HG02884 (cell line): Measurements from ENCODE around the gene RPL41.
"Not testable (repeated sequence)": the region's sequence is repeated elsewhere in the genome, so short reads cannot be mapped to it uniquely, and the experiment has no call there.

Experiments
- ATAC-seq: cut with Tn5 transposase; IDR thresholded peaks from one replicate; pipeline ENCODE4 v1.9.1; 2021; ENCODE audit warnings: mild to moderate bottlenecking, moderate library complexity; ENCODE audit not compliant: unreplicated experiment

RPL41 gene

DNA sequence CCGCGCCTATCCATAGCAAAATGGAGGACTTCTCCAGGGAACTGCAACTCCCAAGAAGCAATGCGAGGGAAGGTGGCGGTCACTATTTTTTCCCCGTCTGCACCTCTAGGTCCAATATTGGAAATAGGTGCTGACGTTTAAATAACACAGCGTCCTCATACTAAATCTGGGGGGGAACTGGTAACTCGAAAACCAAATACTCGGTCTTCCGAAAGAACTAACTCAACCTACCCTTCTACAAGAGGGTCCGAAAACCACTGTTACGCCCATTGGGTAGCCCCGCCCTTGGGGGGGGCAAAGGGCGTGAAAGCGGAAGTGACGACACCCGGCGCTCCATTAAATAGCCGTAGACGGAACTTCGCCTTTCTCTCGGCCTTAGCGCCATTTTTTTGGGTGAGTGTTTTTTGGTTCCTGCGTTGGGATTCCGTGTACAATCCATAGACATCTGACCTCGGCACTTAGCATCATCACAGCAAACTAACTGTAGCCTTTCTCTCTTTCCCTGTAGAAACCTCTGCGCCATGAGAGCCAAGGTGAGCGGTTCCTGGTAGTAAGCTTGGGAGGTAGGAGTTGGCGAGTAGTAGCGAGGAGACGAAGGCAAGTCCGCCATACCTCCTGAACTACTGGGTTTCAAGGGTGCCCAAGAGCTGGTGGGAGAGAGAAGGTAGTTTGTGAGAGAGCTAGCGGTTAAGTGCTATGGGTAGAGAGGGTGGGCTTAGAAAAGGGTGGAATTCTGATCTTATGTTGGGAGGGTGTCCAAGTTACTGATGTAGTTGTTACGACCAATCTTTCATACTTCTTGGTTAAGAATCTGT is at the start of gene RPL41:
Gene RPL41 (plus strand): TSS at position 367 of the 815 bp plus-strand sequence.
- ATAC-seq = peak; percentile 33

DNA sequence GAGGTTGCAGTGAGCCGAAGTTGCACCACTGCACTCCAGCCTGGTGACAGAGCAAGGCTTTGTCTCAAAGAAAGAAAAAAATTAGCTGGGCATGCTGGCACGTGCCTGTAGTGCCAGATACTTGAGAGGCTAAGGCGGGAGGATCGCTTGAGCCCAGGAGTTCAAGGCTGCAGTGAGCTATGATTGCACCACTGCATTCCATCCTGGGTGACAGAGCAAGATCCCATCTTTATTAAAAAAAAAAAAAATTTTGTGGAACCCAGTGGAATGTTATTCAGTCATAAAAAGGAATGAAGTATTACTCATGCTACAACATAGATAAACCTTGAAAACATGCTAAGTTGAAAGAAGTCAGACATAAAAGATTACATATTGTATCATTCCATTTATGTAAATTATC is 44.8 kb upstream of the RPL41 start:
- no peak for ATAC-seq

DNA sequence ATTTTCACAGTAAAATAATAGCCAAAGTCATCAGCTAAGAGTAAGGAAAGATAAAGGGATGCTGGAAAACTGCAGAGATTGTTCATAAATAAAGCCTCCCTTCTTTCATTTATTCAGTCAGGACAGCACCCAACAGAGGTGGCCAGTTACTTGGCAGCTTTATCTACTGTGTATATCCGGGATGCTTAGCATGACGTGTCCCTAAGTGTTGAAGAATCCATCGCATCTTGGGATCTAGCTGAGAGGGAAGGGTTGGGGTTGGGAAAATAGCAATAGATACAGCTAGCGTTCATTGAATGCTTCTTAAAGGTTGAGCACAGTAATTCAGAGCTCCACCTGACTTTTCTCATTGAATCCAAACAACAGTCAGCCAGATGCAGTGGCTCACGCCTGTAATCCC is 42.0 kb upstream of the RPL41 start:
- ATAC-seq = no peak

DNA sequence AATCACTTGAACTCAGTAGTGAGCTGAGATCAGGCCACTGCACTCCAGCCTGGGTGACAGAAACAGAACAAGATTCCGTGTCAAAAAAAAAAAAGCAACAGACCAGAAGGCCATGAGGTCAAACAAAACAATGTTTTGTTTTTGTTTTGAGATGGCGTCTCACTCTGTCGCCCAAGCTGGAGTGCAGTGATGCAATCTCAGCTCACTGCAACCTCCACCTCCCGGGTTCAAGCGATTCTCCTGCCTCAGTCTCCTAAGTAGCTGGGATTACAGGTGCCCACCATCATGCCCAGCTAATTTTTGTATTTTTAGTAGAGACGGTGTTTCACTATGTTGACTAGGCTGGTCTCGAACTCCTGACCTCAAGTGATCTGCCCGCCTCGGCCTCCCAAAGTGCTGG is 38.5 kb upstream of the RPL41 start:
- not testable (repeated sequence) for ATAC-seq

DNA sequence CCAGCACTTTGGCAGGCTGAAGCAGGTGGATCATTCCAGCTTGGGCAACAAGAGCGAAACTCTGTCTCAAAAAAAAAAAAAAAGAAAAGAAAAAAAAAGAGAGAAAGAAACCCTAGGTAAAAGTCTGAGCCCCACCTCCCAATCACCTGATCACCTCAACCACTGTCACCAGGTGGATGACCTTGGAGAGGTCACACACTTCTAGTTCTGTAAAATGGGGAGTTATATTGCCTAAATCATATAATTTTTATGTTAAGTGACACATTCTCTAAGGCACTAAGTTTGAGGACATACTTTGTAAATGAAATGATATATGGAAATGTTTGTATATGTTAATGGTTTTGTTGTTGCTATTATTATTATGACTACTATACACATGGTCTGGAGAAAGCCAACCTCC is 38.0 kb upstream of the RPL41 start:
- ATAC-seq = no peak

DNA sequence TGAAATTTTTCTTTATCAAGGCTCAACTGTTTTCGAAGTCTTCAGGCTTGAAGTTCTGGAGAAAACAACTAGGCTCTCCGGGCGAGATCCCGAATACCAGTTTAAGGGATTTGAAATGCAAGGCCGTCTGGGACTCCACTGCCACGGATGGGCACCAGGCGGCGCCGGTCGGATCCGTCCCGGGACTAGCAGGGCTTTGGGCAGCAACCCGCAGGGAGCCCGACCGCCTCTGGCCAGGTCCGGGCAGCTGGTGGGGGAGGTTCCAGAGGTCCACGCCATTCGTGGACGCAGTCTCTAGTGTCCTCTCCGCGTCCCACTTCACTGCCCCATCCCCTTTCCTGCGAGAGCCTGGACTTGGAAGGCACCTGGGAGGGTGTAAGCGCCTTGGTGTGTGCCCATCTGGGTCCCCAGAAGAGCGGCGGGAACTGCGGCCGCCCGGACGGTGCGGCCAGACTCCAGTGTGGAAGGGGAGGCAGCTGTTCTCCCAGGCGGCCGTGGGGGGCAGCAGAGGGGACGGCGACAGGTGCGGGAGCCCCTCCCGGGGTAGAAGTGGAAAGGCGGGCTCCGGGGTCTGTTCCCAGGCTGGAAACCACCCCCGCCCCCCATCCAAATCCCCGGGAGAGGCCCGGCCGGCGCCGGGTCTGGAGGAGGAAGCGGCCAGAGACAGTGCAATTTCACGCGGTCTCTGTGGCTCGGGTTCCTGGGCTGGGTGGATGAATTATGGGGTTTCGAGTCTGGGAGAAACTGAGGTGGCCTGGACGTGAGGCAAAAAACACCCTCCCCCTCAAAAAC is 37.3 kb upstream of the RPL41 start:
- peak; percentile 55 for ATAC-seq

DNA sequence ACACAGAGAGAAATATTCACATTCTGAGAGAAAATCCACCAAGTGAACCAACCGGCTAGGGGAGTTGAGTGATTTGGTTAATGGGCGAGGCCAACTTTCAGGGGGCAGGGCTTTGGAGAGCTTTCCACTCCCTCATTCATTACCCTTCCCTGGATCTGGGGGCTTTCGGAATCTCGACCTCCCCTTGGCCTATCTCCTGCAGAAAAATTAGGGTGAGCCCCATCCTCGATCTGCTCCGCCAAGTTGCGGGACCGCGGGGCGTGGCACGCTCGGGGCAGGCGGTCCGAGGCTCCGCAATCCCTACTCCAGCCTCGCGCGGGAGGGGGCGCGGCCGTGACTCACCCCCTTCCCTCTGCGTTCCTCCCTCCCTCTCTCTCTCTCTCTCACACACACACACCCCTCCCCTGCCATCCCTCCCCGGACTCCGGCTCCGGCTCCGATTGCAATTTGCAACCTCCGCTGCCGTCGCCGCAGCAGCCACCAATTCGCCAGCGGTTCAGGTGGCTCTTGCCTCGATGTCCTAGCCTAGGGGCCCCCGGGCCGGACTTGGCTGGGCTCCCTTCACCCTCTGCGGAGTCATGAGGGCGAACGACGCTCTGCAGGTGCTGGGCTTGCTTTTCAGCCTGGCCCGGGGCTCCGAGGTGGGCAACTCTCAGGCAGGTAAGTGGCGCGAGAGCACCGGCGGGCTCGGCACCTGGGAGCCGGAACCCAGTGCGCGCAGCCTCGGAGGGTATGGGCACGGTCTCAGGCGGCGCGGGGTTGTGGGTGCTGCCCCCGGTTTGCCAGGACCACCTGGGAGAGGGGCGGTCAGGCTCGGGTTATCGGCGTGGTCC is 36.5 kb upstream of the RPL41 start, which contains the start of gene ERBB3:
Gene ERBB3 (plus strand): TSS at position 443 of the 833 bp plus-strand sequence. CDS start 136 bp downstream, at position 579.
- no peak for ATAC-seq

DNA sequence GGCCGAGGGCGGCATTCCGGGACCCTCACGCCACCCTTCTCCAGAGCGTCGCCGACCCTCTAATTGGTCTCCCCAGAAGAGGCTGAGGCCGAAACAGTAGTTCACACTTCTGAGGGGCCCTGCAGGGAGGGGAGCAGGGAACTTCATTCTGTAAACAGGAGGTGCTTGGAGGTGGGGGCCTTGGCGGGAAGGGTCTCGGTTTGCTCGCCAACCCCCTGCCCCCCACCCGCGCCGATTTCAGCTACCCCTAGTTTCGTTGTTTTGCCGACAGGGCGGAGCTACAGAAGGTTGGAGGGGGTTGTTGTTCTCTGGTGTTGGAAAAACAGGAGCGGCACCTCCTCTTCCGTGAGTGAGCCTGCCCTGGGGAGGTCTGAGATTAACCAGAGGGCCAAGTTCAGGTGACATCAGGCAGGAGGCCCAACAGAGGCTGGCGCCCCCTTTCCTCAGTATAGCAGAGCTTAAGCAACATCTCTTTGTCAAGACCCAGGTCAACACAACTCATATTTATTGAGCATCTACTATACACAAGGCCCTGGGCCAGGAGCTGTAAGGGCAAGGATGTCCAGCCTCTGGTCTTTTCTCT is 35.8 kb upstream of the RPL41 start:
- no peak for ATAC-seq

DNA sequence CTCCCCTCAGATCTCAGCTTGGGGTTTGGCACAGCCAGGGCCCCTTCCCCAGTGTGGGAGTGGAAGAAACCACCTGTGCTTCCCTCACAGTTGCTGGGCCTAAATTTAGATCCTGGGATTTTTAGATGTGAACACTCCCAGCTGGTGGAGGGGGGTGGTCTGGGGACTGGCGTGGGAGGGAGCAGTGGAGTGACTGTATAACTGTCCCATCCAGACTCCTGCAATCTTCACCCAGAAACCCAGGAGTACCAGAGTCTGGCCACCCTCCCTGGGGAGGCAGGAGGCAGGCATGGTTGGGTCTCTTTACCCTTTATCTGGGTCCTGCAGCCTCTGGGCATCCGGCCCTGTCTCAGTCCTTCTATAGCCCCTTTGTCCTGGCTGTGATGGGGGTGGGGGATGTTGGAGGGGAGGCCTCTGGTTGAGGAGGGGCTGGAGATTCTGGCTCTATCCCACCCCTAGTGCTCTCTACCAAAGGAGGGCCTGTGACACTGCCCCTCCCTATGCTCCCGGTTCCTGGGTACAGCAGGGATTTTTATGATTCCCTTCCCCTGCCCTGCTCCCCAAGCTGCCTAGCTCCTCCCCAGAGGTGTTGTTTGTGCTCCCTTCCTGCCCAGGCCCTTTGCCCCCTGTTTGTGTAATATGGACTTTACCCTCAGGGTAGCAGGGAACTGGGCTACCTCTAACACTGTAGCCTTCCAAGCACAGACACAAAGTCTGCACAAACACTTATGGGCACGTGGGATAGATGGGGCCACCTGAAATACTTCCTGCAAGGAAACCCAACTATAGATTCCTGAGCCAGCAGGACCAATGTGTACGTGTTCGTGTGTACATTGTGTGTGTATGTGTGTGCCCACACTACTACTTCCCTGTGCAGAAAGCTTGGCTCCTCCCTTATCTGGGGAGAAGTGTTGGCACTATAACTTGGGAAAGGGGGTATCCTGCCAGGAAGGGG is 34.8 kb upstream of the RPL41 start:
- ATAC-seq = no peak

DNA sequence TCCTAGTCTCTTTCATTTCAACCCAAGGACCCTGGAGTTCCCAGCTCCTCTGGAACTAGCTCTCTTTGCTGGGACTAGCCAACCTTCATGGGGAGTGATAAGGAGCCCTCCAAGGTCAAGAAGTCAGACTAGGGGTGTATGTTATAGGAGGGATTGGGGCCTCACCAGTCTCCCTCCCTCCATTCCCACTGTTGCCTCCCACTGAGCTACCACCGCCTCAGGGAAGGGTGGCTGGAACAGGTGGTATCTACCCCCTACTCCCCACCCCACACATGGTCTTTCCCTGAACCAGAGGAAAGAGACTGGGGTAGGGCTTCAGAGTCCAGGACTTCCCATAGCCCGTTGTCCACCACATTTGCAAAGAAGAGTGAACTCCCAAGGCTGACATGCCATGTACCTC is 34.1 kb upstream of the RPL41 start:
- ATAC-seq = no peak

DNA sequence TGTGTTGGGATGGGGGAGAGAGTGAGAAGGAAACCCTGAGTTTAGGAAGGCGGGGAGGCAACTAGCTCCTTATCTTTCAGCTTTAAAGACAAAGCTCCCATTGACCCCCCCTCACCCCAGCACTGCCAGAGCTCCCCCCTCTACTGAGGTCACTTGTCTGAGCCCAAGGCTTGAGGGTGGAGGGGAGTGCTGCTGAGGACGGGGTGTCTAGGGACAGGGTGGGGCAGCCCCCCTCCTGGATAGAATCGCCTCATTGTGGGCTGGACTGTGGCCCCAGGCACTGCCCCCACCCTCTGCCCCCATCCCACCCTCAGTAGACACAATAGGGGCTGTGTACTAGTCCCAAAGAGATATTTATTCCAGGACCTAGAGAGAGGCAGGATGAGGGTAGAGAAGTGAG is 33.5 kb upstream of the RPL41 start:
- ATAC-seq = no peak

DNA sequence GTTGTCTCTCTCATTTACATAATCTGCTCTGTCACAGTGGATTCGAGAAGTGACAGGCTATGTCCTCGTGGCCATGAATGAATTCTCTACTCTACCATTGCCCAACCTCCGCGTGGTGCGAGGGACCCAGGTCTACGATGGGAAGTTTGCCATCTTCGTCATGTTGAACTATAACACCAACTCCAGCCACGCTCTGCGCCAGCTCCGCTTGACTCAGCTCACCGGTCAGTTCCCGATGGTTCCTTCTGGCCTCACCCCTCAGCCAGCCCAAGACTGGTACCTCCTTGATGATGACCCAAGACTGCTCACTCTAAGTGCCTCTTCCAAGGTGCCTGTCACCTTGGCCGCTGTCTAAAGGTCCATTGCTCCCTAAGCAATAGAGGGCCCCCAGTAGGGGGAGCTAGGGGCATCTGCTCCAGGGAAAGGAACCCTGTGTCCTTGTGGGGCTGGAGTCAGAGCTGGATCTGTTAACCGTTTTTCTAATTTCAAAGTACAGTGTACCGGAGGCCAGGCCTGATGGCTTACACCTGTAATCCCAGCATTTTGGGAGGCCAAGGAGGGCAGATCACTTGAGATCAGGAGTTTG is 31.4 kb upstream of the RPL41 start:
- no peak for ATAC-seq

DNA sequence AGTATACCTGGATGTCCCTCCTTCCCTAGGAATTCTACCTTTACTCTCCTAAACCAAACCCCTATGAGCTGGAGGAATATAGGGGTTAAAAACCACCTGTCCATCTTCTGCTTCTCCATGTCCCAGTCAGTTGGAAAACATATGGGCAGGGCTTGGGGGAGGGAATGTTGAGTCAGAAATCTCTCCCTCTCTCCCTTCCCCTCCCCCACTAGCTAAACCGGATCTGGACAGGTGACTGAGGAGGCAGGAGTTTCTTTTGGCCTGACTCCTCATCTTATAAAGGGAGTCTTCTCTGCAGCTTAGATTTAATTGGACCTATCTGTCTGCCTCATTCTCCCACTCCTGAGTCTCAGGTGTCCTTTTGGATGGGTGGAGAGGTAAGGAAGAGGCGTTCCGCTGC is 30.3 kb upstream of the RPL41 start:
- ATAC-seq = no peak

DNA sequence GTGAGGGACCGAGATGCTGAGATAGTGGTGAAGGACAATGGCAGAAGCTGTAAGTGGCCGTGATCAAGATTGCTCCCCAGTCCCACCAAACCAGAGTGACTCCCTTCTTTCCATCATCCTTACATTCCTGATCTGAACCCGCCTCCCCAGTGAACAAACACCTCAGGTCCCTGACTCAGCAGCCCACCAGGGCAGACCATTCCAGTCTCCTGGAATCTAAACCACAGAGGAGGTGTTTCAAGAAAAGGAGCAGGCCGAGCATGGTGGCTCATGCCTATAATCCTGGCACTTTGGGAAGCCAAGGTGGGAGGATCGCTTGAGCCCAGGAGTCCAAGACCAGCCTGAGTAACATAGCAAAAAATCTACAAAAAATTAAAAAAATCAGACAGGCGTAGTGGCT is 29.8 kb upstream of the RPL41 start:
- ATAC-seq = no peak

DNA sequence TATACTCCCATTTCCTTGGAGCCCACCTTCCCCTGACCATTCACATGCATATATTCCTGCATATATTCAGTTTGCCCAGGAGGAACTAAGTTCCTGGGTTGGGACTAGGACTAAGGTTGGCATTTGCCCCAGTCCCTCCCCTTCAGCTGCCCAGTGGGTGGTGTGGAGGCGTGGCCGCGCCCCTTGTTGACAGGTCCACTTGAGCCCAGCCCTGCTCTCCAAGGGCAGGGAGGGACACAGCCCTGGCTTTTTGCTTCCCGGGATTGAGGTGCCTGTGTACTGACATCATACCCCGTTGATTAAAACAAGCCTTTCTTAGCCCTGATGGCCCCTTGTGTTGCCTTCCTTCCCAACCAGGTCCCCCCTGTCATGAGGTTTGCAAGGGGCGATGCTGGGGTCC is 29.2 kb upstream of the RPL41 start:
- ATAC-seq = no peak

DNA sequence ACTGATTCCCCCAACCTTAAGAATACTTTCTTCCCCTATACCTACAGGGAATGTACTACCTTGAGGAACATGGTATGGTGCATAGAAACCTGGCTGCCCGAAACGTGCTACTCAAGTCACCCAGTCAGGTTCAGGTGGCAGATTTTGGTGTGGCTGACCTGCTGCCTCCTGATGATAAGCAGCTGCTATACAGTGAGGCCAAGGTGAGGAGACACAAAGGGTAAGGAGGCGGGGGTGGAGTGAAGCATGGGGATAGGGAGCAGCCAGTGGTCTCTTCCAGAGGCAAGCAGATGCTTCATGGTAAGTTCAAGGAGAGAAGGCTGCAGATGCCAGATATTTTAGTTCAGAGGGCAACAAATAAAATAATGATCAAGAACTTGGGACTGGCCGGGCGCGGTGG is 18.7 kb upstream of the RPL41 start:
- no peak for ATAC-seq

DNA sequence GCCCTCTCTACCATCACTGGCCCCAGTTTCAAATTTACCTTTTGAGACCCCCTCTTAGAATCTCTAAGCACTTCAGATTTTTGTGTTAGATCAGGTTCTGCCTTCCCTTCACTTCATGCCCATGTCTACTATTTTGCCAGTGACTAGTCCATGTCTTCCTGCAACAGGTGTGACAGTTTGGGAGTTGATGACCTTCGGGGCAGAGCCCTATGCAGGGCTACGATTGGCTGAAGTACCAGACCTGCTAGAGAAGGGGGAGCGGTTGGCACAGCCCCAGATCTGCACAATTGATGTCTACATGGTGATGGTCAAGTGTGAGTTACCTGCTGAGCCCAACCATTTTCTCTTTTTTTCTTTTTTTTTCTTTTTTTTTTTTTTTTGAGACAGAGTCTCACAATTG is 17.8 kb upstream of the RPL41 start:
- no peak for ATAC-seq

DNA sequence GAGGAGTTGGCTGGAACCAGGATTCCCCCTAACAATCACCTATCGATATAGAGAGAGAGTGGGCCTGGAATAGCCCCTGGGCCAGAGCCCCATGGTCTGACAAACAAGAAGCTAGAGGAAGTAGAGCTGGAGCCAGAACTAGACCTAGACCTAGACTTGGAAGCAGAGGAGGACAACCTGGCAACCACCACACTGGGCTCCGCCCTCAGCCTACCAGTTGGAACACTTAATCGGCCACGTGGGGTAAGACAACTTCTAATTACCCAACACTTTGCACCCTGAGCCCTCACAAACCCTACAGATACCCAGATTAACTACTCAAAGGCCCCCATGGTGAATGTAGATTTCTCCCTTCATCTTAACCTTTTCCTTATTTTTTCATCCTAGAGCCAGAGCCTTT is 16.6 kb upstream of the RPL41 start:
- ATAC-seq = no peak

DNA sequence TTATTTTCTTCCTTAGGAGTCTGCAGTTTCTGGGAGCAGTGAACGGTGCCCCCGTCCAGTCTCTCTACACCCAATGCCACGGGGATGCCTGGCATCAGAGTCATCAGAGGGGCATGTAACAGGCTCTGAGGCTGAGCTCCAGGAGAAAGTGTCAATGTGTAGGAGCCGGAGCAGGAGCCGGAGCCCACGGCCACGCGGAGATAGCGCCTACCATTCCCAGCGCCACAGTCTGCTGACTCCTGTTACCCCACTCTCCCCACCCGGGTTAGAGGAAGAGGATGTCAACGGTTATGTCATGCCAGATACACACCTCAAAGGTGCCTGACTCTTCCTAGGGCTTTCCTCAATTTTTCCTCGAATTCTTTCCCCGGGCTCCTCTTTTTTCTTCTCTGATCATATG is 15.4 kb upstream of the RPL41 start:
- ATAC-seq = no peak
